ENCODE measurements around the gene TMEM182. TPM values are rescaled to one million over a fixed set of nuclear protein-coding genes. Genes with fewer than 3 reads are reported as not detected.

Gene TMEM182
- total RNA-seq, 1 experiment from 2014 or later: 13.7 TPM

DNA sequence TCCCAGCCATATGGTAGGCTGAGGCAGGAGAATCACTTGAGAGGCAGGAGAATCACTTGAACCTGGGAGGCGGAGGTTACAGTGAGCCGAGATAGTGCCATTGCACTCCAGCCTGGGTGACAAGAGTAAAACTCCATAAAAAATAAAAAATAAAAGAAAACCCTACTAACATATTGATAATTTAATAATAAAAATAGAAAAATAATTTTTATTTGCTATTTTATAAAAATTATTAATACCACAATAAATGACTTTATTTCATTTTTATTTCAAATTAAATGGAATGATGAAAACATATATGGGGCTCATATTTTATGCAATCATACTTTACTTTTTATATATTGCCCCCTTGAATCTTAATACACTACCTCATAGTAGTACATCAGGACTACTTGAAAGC, 20.4 kb downstream of the TMEM182 start:
- Histone ChIP-seq H3K27me3 (ENCODE audit: insufficient read depth, low read depth) (no peaks in the 10 kb centered on the region), H3K4me3 (no peak overlapping the region), H3K9me3 (ENCODE audit: insufficient read depth, low read depth) (no peaks in the 10 kb centered on the region), H4K20me1 (ENCODE audit: insufficient read depth) (no peaks in the 10 kb centered on the region), H3K4me2 (no peak overlapping the region), H3K4me1 (replicated peaks; ENCODE audit: insufficient read depth) (no peaks in the 10 kb centered on the region), H3K27ac (no peak overlapping the region), H3F3A (ENCODE audit: insufficient read depth, low read depth) (no peaks in the 10 kb centered on the region), H2AFZ (no peak overlapping the region), H3K36me3 (ENCODE audit: low read depth) (no peaks in the 10 kb centered on the region), H3K9me2 (ENCODE audit: insufficient read depth) (no peaks in the 10 kb centered on the region), H3K79me2 (ENCODE audit: low read depth) (no peaks in the 10 kb centered on the region)
- no TSS peak for BruUV-seq (replicated peaks)
- DNase-seq: no peak
- ChIA-PET CTCF (interaction anchor here (0.7 kb wide), 1 partner anchor 1822 kb away, joined by 3 read pairs; no protein-coding TSS in a partner anchor), POLR2A (ENCODE audit: unreplicated experiment) (interaction anchor here (0.5 kb wide), 1 partner anchor 220 kb away, joined by 3 read pairs; no protein-coding TSS in a partner anchor)
- TF ChIP-seq EZH2 (IDR thresholded peaks at IDR 0.05; ENCODE audit: low read depth): no peak
- TF ChIP-seq, protein P1, sequence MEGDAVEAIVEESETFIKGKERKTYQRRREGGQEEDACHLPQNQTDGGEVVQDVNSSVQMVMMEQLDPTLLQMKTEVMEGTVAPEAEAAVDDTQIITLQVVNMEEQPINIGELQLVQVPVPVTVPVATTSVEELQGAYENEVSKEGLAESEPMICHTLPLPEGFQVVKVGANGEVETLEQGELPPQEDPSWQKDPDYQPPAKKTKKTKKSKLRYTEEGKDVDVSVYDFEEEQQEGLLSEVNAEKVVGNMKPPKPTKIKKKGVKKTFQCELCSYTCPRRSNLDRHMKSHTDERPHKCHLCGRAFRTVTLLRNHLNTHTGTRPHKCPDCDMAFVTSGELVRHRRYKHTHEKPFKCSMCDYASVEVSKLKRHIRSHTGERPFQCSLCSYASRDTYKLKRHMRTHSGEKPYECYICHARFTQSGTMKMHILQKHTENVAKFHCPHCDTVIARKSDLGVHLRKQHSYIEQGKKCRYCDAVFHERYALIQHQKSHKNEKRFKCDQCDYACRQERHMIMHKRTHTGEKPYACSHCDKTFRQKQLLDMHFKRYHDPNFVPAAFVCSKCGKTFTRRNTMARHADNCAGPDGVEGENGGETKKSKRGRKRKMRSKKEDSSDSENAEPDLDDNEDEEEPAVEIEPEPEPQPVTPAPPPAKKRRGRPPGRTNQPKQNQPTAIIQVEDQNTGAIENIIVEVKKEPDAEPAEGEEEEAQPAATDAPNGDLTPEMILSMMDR (conservative IDR thresholded peaks at IDR 0.05): no peak
- intact Hi-C loops (cut with micrococcal nuclease; ENCODE audit: unreplicated experiment): no loop called here

DNA sequence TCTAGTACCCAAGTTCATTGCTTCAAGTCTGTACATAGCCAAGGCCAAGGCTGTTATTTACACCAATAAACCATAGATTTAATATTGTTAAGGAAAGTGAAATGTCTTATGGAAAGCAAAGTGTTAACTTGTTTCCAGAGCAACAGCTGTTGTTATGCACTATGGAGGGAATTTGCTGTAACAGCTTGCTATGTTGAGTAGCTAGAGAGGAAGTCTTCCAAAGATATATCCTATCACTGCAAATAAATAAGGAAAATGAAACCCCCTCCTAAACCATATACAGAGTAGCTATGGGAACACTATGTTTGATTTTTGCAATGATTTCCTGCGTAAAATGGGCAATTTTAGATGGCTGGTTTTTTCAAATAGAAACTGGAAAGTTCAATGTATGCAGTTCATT, 21.1 kb downstream of the TMEM182 start:
- no peak overlapping the region for H3K27ac ChIP-seq
- ChIA-PET POLR2A (ENCODE audit: unreplicated experiment) (interaction anchor here (0.5 kb wide), 1 partner anchor 221 kb away, joined by 3 read pairs; no protein-coding TSS in a partner anchor), CTCF (interaction anchor here (0.7 kb wide), 1 partner anchor 1823 kb away, joined by 3 read pairs; no protein-coding TSS in a partner anchor)
- H3K9me3 ChIP-seq (ENCODE audit: insufficient read depth, low read depth): no peaks in the 10 kb centered on the region
- H3K9me2 ChIP-seq (ENCODE audit: insufficient read depth): no peaks in the 10 kb centered on the region
- no peak overlapping the region for H3K4me3 ChIP-seq
- TF ChIP-seq EZH2 (IDR thresholded peaks at IDR 0.05; ENCODE audit: low read depth): no peak
- TF ChIP-seq, protein P1 (conservative IDR thresholded peaks at IDR 0.05): no peak
- no peaks in the 10 kb centered on the region for H3K4me1 ChIP-seq (replicated peaks; ENCODE audit: insufficient read depth)
- H2AFZ ChIP-seq: no peak overlapping the region
- no peaks in the 10 kb centered on the region for H4K20me1 ChIP-seq (ENCODE audit: insufficient read depth)
- H3F3A ChIP-seq (ENCODE audit: insufficient read depth, low read depth): no peaks in the 10 kb centered on the region
- no TSS peak for BruUV-seq (replicated peaks)
- no peaks in the 10 kb centered on the region for H3K36me3 ChIP-seq (ENCODE audit: low read depth)
- no peak for DNase-seq
- intact Hi-C loops (cut with micrococcal nuclease; ENCODE audit: unreplicated experiment): no loop called here
- no peak overlapping the region for H3K4me2 ChIP-seq
- no peaks in the 10 kb centered on the region for H3K79me2 ChIP-seq (ENCODE audit: low read depth)
- H3K27me3 ChIP-seq (ENCODE audit: insufficient read depth, low read depth): no peaks in the 10 kb centered on the region

DNA sequence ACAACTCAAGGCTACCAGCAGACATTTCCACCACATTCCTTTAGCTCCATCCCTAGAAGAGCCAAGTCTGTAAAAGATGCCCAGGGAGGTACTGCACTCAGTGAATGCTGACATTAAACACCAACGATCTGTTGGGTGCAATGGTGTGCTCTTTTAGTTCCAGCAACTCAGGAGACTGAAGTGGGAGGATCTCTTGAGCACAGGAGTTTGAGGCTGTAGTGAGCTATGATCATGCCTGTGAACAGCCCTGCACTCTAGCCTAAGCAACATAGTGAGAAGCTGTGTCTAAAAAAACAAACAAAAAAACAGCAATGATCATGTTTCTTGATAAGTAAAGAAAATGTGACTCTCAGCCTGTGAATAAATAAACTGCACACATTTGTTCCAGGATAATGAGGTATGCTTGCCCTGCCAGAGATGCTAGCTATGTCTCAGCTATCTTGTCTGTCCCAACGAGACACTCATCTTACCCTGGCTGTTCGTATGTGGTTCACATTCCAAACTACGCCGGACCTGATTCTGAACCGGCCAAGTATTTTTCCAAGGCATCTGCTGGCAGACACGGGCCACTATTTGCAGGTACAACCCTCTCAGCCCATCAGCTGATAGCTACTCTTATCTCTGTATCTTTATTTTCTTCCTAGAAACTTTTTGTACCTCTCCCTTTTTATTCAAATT, 21.8 kb downstream of the TMEM182 start:
- H3F3A ChIP-seq (ENCODE audit: insufficient read depth, low read depth): no peaks in the 10 kb centered on the region
- intact Hi-C loops (cut with micrococcal nuclease; ENCODE audit: unreplicated experiment): no loop called here
- no peaks in the 10 kb centered on the region for H3K79me2 ChIP-seq (ENCODE audit: low read depth)
- H3K9me3 ChIP-seq (ENCODE audit: insufficient read depth, low read depth): no peaks in the 10 kb centered on the region
- no peak overlapping the region for H3K27ac ChIP-seq
- DNase-seq: no peak
- BruUV-seq (replicated peaks): no TSS peak
- no peak overlapping the region for H3K4me2 ChIP-seq
- POLR2A ChIA-PET (ENCODE audit: unreplicated experiment): no interaction called here
- H3K27me3 ChIP-seq (ENCODE audit: insufficient read depth, low read depth): no peaks in the 10 kb centered on the region
- CTCF ChIA-PET: no interaction called here
- H4K20me1 ChIP-seq (ENCODE audit: insufficient read depth): no peaks in the 10 kb centered on the region
- no peaks in the 10 kb centered on the region for H3K36me3 ChIP-seq (ENCODE audit: low read depth)
- TF ChIP-seq, protein P1 (conservative IDR thresholded peaks at IDR 0.05): no peak
- no peak for TF ChIP-seq EZH2 (IDR thresholded peaks at IDR 0.05; ENCODE audit: low read depth)
- no peak overlapping the region for H2AFZ ChIP-seq
- no peaks in the 10 kb centered on the region for H3K4me1 ChIP-seq (replicated peaks; ENCODE audit: insufficient read depth)
- no peak overlapping the region for H3K4me3 ChIP-seq
- H3K9me2 ChIP-seq (ENCODE audit: insufficient read depth): no peaks in the 10 kb centered on the region

Measured in PC-9 (cell line).